Activated T-helper 17 cell treated with anti-CD3 and anti-CD28 coated beads, Interleukin-2, amount 50 U/mL, for 72 hours (primary cell): ENCODE results near the gene TMEM18. TPM values are rescaled to one million over a fixed set of nuclear protein-coding genes. Genes with fewer than 3 reads are reported as not detected.

ENCODE experiments used
- ATAC-seq: fragments of 150-1000 bp; cut with Tn5 transposase; replicated peaks from 2 replicates; pipeline ENCODE4 v1.10.0; 2021; ENCODE audit warnings: mild to moderate bottlenecking, moderate library complexity
- H3K27ac Mint-ChIP-seq: one replicate; pipeline ENCODE4 v1.8.0; 2022; ENCODE audit warnings: mixed read lengths
- H3K27me3 Mint-ChIP-seq: one replicate; pipeline ENCODE4 v1.8.0; 2022; ENCODE audit warnings: mixed read lengths
- H3K36me3 Mint-ChIP-seq: one replicate; pipeline ENCODE4 v1.8.0; 2022; ENCODE audit warnings: low read depth, mild to moderate bottlenecking, mixed read lengths
- H3K4me1 Mint-ChIP-seq: one replicate; pipeline ENCODE4 v1.8.0; 2022; ENCODE audit warnings: mixed read lengths
- H3K4me3 Mint-ChIP-seq: one replicate; pipeline ENCODE4 v1.8.0; 2022; ENCODE audit warnings: mild to moderate bottlenecking, mixed read lengths
- H3K9me3 Mint-ChIP-seq: one replicate; pipeline ENCODE4 v1.8.0; 2022; ENCODE audit warnings: mixed read lengths
- total RNA-seq, 2 donors: library from RNA; stranded (reverse); gene quantifications; one replicate each; pipeline ENCODE4 v1.2.3, GENCODE V29; 2022

TMEM18 gene
- total RNA-seq, 2 donors from 2014 or later: 35.4 to 36.6 TPM

GRCh38 chr2:672606-672905 lies 4.7 kb downstream of the TMEM18 start:
- Mint-ChIP-seq H3K9me3 (no peaks in the 10 kb centered on the region), H3K27ac (peak overlapping the region; percentile 61), H3K36me3 (peaks cover 87% of the 10 kb centered on the region), H3K27me3 (no peaks in the 10 kb centered on the region), H3K4me1 (peaks cover 33% of the 10 kb centered on the region), H3K4me3 (no peak overlapping the region)
- no peak for ATAC-seq

GRCh38 chr2:671787-672605 lies 5.2 kb downstream of the TMEM18 start:
- Mint-ChIP-seq H3K4me3 (no peak overlapping the region), H3K36me3 (peaks cover 84% of the 10 kb centered on the region), H3K27me3 (no peaks in the 10 kb centered on the region), H3K9me3 (no peaks in the 10 kb centered on the region), H3K27ac (no peak overlapping the region), H3K4me1 (peaks cover 36% of the 10 kb centered on the region)
- no peak for ATAC-seq

DNA sequence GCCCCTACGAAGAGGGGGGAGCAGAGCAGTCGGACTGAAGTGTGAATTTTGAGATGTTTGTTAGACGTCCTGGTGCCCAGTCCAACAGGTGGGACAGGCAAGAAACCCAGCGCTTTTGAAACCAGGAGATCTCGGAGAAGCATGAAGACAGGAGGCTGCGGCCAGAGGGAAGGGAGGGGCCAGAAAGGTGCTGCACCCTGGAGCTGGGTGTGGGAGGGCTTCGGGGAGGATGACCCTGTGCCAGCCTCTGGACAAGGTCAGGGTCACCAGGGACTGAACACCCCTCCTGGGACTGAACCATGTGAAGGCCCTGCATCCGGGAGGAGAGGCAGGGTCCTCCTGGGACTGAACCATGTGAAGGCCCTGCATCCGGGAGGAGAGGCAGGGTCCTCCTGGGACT lies 6.1 kb downstream of the TMEM18 start:
- Mint-ChIP-seq H3K4me1 (peaks cover 30% of the 10 kb centered on the region), H3K36me3 (peaks cover 76% of the 10 kb centered on the region), H3K27me3 (no peaks in the 10 kb centered on the region), H3K27ac (peak overlapping the region; percentile 40), H3K4me3 (no peak overlapping the region), H3K9me3 (no peaks in the 10 kb centered on the region)
- no peak for ATAC-seq

DNA sequence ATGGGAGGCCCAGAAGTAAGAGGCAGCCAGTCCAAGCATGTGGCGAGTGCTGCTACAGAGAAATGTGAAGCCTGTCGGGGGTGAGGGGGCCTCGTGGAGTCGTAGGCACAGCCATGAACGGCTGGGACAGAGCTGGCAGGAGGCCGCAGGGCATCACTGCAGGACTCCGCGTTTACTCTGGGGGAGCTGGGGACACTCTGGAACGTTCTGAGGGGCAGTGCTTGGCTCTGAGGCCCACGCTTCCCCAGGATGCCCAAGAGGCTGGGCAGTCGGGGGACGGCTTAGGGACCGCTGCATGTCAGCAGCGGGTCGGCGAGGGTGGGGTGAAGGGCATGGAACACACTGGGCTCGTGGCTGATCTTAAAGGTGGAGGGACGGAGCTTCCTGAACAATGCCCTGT lies 6.6 kb downstream of the TMEM18 start:
- H3K4me3 Mint-ChIP-seq: no peak overlapping the region
- H3K4me1 Mint-ChIP-seq: peaks cover 29% of the 10 kb centered on the region
- H3K9me3 Mint-ChIP-seq: peaks cover 1% of the 10 kb centered on the region
- H3K36me3 Mint-ChIP-seq: peaks cover 76% of the 10 kb centered on the region
- ATAC-seq: no peak
- no peaks in the 10 kb centered on the region for H3K27me3 Mint-ChIP-seq
- H3K27ac Mint-ChIP-seq: peak overlapping the region; percentile 40

- Mint-ChIP-seq H3K4me1 (peaks cover 29% of the 10 kb centered on the region), H3K9me3 (peaks cover 9% of the 10 kb centered on the region), H3K4me3 (no peak overlapping the region), H3K27me3 (no peaks in the 10 kb centered on the region), H3K27ac (no peak overlapping the region), H3K36me3 (peaks cover 74% of the 10 kb centered on the region)
- ATAC-seq: no peak
Measured at GRCh38 chr2:669323-669722, 7.9 kb downstream of the TMEM18 start.

GRCh38 chr2:668000-668398 lies 9.2 kb downstream of the TMEM18 start:
- Mint-ChIP-seq H3K36me3 (peaks cover 71% of the 10 kb centered on the region), H3K27me3 (no peaks in the 10 kb centered on the region), H3K27ac (peak overlapping the region; percentile 11), H3K4me3 (peak overlapping the region; percentile 26), H3K4me1 (peaks cover 22% of the 10 kb centered on the region), H3K9me3 (peaks cover 9% of the 10 kb centered on the region)
- ATAC-seq: no peak

DNA sequence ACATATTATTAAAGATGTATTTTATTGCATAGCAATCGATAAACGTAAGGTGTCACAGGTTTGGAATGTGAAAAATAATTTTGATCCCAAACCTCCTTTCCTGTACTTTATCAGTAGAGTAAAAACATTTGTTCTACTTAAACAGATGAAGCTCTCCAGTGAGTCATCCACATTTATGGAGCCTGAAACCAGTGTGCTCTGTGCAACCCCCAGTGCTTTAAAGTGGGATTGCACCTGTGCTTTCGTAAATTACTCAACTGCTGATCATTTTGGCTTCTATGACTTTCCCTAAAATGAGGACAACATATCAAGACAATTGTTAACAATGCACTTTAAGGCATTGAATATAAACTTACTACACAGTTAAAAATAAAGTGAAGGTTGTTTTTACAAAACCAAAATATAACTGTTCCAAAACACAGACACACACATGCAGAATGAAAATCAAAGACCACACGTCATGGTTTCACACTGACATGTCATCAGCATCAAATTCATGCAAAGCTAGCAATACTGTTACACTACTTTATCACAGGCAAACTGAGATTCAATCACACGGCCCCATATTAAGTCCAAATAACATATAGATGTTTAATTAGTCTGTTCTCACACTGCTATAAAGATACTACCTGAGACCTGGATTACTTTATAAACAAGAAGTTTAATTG lies 9.7 kb downstream of the TMEM18 start:
- Mint-ChIP-seq H3K4me1 (peaks cover 27% of the 10 kb centered on the region), H3K9me3 (peaks cover 9% of the 10 kb centered on the region), H3K36me3 (peaks cover 70% of the 10 kb centered on the region), H3K27ac (peak overlapping the region; percentile 11), H3K4me3 (peak overlapping the region; percentile 26), H3K27me3 (no peaks in the 10 kb centered on the region)
- ATAC-seq: peak; percentile 91

DNA sequence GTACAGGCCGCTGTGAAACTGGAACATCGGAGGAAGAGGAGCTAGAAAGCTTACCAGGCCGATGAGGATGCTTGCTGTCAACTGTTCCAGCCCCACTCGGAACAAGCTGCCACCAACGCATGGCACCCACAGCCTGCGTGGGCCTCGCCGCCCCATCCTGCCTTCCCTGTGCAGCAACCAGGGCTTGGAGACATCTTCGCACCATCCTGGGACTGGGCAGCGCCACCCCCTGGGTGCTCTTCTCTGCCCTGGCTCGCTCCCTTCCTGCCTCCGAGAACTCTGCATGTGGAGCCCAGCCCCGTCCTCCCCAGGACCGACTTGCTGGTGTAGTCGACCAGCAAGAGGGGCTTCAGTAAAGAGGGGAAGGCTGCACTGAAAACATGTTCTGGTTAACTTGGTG lies 10.8 kb downstream of the TMEM18 start:
- peaks cover 9% of the 10 kb centered on the region for H3K9me3 Mint-ChIP-seq
- ATAC-seq: no peak
- no peak overlapping the region for H3K27ac Mint-ChIP-seq
- peaks cover 32% of the 10 kb centered on the region for H3K4me1 Mint-ChIP-seq
- no peak overlapping the region for H3K4me3 Mint-ChIP-seq
- no peaks in the 10 kb centered on the region for H3K27me3 Mint-ChIP-seq
- H3K36me3 Mint-ChIP-seq: peaks cover 69% of the 10 kb centered on the region

GRCh38 chr2:665340-666073 lies 11.7 kb downstream of the TMEM18 start:
- Mint-ChIP-seq H3K27ac (no peak overlapping the region), H3K4me3 (no peak overlapping the region), H3K4me1 (peaks cover 32% of the 10 kb centered on the region), H3K27me3 (no peaks in the 10 kb centered on the region), H3K9me3 (peaks cover 9% of the 10 kb centered on the region), H3K36me3 (peaks cover 62% of the 10 kb centered on the region)
- no peak for ATAC-seq

DNA sequence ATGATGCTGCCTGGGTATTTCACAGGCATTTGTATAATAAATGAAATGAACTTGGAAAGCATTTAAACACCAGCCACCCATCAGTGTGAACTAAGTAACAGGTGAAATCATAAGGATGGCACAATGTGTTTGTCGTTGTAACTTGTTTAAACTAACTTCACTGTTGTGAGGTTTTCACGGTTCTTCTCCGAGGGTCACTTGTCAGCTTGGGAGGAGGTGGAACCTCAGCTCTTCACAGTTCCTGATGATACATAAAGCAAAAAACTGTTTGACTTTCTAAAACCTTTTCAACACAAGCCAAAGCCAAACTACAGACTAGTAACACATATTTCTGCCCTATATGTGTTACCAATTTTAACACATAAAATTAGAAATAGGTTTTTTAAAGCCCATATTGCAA lies 13.1 kb downstream of the TMEM18 start:
- Mint-ChIP-seq H3K9me3 (peaks cover 9% of the 10 kb centered on the region), H3K36me3 (peaks cover 48% of the 10 kb centered on the region), H3K27me3 (no peaks in the 10 kb centered on the region), H3K4me1 (peaks cover 36% of the 10 kb centered on the region), H3K27ac (no peak overlapping the region), H3K4me3 (no peak overlapping the region)
- no peak for ATAC-seq

DNA sequence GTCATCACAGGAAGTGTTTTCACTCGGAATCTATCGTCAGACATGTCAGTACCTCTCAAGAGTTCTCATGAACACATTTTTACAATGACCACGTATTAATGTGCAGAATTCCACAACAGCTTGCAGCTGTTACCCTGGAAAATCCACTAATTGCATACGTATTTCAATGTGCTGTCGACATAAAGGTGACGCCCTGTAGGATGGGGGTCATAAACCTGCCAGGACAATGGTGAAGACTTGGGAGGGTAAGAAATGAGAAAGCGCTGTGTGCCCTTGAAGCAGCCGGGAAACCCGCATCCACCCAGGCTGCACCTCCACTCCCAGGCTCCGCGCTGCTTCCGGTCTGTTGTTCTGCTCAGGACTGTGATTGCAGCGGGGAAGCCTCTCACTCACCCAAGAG lies 14.0 kb downstream of the TMEM18 start:
- no peak for ATAC-seq
- Mint-ChIP-seq H3K9me3 (peaks cover 9% of the 10 kb centered on the region), H3K4me3 (peak overlapping the region; percentile 52), H3K27ac (peak overlapping the region; percentile 26), H3K4me1 (peaks cover 36% of the 10 kb centered on the region), H3K36me3 (peaks cover 41% of the 10 kb centered on the region), H3K27me3 (no peaks in the 10 kb centered on the region)

GRCh38 chr2:661360-661635 lies 15.9 kb downstream of the TMEM18 start:
- Mint-ChIP-seq H3K9me3 (peaks cover 9% of the 10 kb centered on the region), H3K36me3 (peaks cover 31% of the 10 kb centered on the region), H3K4me1 (peaks cover 32% of the 10 kb centered on the region), H3K27me3 (no peaks in the 10 kb centered on the region), H3K27ac (no peak overlapping the region), H3K4me3 (no peak overlapping the region)
- ATAC-seq: no peak

GRCh38 chr2:660586-661359 lies 16.4 kb downstream of the TMEM18 start:
- no peak for ATAC-seq
- peaks cover 9% of the 10 kb centered on the region for H3K9me3 Mint-ChIP-seq

DNA sequence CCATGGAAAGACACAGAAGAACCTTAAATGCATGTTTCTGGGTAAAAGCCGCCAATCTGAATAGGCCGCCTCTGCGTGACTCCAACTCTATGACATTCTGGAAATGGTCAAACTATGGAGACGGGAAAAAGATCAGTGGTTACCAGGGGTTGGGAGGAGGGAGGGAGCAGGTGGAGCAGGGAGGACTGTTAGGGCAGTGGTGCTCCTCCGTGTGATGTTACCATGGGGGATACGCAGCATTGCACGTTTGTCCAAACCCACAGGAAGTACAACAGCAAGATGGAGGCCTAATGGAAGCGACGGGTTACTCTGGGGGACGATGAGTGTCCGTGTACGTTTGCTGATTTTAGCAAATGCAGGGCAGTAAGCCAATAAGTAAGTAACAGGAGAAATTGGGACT lies 17.2 kb downstream of the TMEM18 start:
- Mint-ChIP-seq H3K4me3 (no peak overlapping the region), H3K4me1 (peaks cover 33% of the 10 kb centered on the region), H3K27ac (no peak overlapping the region), H3K9me3 (peaks cover 2% of the 10 kb centered on the region), H3K36me3 (peaks cover 19% of the 10 kb centered on the region), H3K27me3 (no peaks in the 10 kb centered on the region)
- no peak for ATAC-seq

More at GRCh38 chr2:660586-661359, 16.4 kb downstream of the TMEM18 start:
- Mint-ChIP-seq H3K4me1 (peaks cover 34% of the 10 kb centered on the region), H3K27me3 (no peaks in the 10 kb centered on the region), H3K27ac (no peak overlapping the region), H3K4me3 (no peak overlapping the region), H3K36me3 (peaks cover 27% of the 10 kb centered on the region)
